ENCODE data around the gene MRAP2. TPM values are rescaled to one million over a fixed set of nuclear protein-coding genes. Genes with fewer than 3 reads are reported as not detected.

MRAP2 gene
- total and polyA plus RNA-seq, 11 donors: 0.12 to 0.28 (median 0.23) TPM; not detected in 6

DNA sequence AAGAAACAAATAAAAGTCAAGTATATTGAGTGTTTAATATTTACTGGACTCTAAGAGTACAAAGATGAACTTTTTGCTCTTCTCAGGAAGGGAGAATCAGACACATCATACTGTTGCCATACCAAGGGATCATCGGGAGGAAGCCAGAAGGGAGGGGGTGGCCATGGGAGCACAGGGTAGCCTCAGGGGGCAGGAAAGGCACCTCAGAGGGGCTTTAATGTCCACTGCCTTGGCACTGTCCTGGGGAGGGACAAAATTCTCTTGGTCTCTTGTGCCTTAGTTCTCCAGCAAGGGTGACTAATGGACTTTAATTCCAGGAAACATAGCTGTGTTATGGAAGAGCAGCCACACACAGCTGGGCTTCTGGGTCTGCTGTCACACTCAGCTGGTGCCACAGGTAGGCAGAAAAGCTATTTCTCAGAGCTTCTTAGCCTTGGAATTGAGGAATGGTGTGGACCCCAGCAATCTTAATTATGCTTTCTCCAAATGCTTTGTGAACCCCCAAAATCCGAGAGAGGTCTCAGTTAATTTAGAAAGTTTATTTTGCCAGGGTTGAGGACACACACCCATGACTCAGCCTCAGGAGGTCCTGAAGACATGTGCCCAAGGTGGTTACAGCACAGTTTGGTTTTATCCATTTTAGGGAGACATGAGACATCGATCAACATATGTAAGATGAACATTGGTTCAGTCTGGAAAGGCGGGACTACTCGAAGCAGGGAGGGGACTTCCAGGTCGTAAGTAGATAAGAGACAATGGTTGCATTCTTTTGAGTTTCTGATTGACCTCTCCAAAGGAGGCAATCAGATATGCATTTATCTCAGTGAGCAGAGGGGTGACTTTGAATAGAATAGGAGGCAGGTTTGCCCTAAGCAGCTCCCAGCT, 53.2 kb downstream of the MRAP2 start:
- Histone ChIP-seq H3K4me1 (no peaks in the 10 kb centered on the region), H3K27me3 (no peaks in the 10 kb centered on the region), H3K9me3 (no peaks in the 10 kb centered on the region), H3K27ac (no peak overlapping the region), H3K36me3 (no peaks in the 10 kb centered on the region), H3K4me3 (no peak overlapping the region)
- DNase-seq (no peak), ATAC-seq (no peak)
- intact Hi-C loops (cut with DNase I): no loop called here
- TF ChIP-seq, protein P1, sequence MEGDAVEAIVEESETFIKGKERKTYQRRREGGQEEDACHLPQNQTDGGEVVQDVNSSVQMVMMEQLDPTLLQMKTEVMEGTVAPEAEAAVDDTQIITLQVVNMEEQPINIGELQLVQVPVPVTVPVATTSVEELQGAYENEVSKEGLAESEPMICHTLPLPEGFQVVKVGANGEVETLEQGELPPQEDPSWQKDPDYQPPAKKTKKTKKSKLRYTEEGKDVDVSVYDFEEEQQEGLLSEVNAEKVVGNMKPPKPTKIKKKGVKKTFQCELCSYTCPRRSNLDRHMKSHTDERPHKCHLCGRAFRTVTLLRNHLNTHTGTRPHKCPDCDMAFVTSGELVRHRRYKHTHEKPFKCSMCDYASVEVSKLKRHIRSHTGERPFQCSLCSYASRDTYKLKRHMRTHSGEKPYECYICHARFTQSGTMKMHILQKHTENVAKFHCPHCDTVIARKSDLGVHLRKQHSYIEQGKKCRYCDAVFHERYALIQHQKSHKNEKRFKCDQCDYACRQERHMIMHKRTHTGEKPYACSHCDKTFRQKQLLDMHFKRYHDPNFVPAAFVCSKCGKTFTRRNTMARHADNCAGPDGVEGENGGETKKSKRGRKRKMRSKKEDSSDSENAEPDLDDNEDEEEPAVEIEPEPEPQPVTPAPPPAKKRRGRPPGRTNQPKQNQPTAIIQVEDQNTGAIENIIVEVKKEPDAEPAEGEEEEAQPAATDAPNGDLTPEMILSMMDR (IDR thresholded peaks at IDR 0.05): no peak
- 53 to 69% (median 61%) methylated on average over 6 of the region's 6 CpGs for WGBS, 4 donors

DNA sequence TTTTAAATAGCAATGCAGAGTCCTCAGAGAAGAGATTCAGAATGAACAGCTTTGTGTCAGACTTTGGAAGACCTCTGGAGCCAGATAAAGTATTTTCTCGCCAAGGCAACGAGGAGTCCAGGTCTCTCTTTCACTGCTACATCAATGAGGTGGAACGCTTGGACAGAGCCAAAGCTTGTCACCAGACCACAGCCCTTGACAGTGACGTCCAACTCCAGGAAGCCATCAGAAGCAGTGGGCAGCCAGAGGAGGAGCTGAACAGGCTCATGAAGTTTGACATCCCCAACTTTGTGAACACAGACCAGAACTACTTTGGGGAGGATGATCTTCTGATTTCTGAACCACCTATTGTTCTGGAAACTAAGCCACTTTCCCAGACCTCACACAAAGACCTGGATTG, 55.5 kb downstream of the MRAP2 start:
- peaks cover 0 to 5% (median 0%) of the 10 kb centered on the region in 12 donors for H3K9me3 ChIP-seq
- ATAC-seq (peak in 1 of 4 donors; percentile 34), DNase-seq (no peak)
- no peaks in the 10 kb centered on the region for H3K27me3 ChIP-seq
- intact Hi-C loops (cut with DNase I): no loop called here
- TF ChIP-seq POLR2A (IDR thresholded peaks at IDR 0.05): no peak
- TF ChIP-seq, protein P1 (IDR thresholded peaks at IDR 0.05): no peak
- H3K27ac ChIP-seq: no peak overlapping the region
- no peaks in the 10 kb centered on the region for H3K4me1 ChIP-seq
- H3K36me3 ChIP-seq: no peaks in the 10 kb centered on the region
- WGBS, 4 donors: 45 to 61% (median 53%) methylated on average over 4 of the region's 4 CpGs
- H3K4me3 ChIP-seq: no peak overlapping the region

DNA sequence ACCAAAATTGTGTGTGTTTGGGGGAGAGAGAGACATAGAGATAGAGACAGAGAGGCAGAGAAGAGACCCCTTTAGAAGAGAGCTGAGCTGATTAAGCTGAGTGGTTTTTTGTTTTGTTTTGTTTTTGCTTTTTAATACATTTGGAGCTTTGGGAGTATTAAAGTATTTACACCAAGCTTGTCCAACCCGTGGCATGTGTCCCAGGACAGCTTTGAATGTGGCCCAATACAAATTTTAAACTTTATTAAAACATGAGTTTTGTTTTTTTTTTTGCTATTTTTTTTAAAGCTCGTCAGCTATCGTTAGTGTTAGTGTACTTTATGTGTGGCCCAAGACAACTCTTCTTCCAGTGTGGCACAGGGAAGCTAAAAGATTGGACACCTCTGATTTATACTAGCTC, 56.0 kb downstream of the MRAP2 start:
- TF ChIP-seq, protein P1 (IDR thresholded peaks at IDR 0.05): no peak
- TF ChIP-seq POLR2A (IDR thresholded peaks at IDR 0.05): no peak
- no peaks in the 10 kb centered on the region for H3K4me1 ChIP-seq
- ATAC-seq: no peak
- no peaks in the 10 kb centered on the region for H3K27me3 ChIP-seq
- WGBS, 4 donors: 62 to 69% (median 64%) methylated on average over 3 of the region's 3 CpGs
- H3K4me3 ChIP-seq: no peak overlapping the region
- H3K27ac ChIP-seq: no peak overlapping the region
- intact Hi-C loops (cut with DNase I): no loop called here
- DNase-seq: no peak
- peaks cover 0 to 5% (median 0%) of the 10 kb centered on the region in 12 donors for H3K9me3 ChIP-seq
- H3K36me3 ChIP-seq: no peaks in the 10 kb centered on the region

DNA sequence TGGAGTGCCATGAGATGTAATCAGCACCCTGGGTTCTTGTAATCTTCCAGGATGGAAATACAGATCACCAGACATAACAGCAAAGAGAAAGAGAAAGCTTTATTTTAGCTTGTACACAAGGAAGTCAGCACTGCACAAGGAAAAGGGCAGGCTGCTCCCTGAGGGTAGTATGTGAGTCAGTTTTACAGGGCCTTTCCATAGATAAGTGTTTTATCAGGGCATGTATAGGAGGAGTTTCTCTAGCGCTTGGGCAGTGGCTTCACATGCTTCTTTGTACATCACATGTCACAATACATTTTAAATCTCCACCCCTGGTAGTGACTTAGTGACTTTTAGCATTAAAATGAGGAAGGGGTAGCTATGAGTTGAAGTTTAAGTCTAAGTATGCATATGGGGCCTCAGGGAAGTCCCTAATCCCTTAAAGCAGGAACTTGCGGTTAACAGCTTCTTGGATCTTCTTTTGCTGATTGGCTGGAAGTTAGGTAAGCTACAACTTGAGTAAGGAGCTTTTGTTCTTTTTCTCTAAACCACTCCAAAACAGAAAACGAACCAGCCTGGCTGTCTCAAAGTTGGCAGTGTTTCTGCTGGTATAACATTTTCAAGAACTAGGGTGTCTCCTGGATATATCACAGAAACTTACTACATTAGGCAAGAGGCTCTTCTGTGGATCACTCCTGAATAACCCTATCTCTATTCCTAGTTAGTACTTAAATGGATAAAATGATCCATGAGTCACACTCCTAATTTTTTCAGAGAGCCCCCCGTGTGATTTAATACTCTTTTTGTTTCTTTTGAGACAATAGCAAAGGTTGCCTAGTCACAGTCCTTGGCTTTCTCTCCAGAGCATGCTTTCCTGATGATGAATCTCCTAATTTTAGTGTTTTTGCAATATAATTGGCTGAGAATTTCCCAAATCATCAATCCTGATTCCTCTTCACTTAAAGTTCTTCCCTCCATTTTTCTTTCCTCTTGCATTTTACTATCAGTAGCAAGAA, 60.2 kb downstream of the MRAP2 start:
- 70 to 74% (median 72%) methylated on average over 4 of the region's 4 CpGs for WGBS, 4 donors
- no peaks in the 10 kb centered on the region for H3K4me1 ChIP-seq
- TF ChIP-seq POLR2A (IDR thresholded peaks at IDR 0.05): no peak
- TF ChIP-seq, protein P1 (IDR thresholded peaks at IDR 0.05): no peak
- peaks cover 0 to 5% (median 0%) of the 10 kb centered on the region in 12 donors for H3K9me3 ChIP-seq
- no peak overlapping the region for H3K27ac ChIP-seq
- intact Hi-C loops (cut with DNase I): no loop called here
- no peak overlapping the region for H3K4me3 ChIP-seq
- DNase-seq: no peak
- H3K27me3 ChIP-seq: no peaks in the 10 kb centered on the region
- no peaks in the 10 kb centered on the region for H3K36me3 ChIP-seq
- no peak for ATAC-seq
